GM18505 (cell line): ENCODE measurements around the gene SLCO3A1.

Experiments
- ATAC-seq: cut with Tn5 transposase; IDR thresholded peaks from one replicate; pipeline ENCODE4 v1.9.1; 2021; ENCODE audit not compliant: unreplicated experiment
- POLR2A ChIP-seq: IDR thresholded peaks from 4 replicates; pipeline ENCODE4 v1.6.1; 2011; ENCODE audit warnings: borderline replicate concordance; ENCODE audit not compliant: insufficient read depth, insufficient read length; ENCODE audit errors: extremely low read depth

SLCO3A1 gene

DNA sequence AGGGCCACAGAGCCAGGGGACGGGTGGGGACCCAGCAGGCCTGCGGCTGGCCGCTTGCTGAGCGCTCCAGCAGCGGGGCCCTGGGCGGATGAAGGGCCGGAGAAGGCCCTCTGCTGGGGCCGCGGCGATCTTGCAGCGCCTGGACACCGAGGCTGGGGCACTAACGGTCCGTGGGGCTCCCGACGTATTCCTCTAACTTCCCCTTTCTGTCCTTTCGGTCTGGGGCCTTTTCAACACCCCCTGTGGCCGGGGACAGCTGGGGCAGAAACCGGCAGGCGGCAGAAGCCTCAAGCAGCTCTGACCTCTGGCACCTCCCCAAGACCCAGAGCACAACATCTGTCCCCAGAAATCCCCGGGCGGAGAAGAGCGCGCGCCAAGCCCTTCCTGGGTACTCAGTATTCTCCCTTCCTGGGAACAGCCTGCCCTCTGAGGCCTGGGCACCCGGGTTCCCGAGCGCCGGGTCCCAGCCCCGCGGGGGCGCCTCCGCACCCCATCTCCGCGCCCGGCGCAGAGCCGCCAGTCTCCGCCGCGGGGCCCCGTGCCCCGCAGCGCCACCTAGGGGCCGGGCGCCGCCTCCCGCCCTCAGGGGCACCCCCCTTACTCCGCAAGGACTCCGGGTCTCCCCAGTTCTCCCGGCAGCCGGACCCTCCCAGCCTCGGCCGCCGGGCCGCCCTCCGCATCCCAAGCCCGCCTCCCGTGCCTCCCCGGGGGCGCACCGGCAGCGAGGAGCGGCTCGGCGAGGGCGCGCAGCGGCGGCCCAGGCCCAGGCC is 582 bp upstream of the SLCO3A1 start:
- no peak for TF ChIP-seq POLR2A
- peak; percentile 58 for ATAC-seq

DNA sequence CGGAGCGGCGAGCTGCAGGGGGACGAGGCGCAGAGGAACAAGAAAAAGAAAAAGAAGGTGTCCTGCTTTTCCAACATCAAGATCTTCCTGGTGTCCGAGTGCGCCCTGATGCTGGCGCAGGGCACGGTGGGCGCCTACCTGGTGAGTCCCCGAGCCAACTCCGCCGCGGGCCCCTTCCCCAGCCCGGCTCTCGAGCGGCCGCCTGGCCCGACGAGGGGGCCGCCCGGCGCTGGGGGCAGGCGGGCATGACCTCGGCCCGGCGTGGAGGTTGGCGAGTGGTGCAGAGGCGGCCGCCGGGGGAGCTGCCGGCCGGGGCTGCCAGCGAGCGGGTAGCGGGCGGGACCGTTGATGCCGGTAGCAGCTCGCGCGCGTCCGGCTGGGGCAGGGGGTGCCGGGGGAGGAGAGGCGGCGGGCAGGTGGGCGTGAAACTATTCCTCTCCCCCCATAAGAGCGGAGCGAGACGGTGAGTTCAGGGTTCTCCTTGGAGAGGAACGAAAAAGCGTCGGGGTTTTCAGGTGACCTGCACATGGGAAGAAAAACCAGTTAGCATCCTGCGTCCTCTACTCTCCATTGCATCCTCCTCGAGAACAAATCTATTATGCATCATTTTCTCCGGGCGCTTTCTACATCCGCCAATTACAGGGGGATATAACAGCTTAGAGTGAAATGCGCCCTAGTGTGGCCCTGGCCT is 585 bp downstream of the SLCO3A1 start:
- ATAC-seq = no peak
- TF ChIP-seq POLR2A = no peak

DNA sequence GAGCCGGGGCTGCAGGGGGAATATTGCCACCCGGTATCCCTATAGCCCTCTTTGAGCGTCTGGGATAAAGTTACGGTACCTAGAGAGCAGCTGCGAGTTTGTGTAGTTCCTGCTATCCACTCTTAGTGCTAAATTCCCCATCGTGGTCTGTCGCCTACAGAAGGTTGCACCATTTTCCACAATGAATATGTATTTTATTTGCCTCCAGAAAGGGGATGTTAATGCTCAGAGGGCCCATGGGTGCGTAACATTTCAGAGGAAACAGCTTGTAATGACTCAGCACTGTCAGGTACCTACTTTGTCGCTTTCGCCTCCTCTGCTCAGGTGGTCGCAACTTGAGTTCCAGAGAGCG is 1.1 kb downstream of the SLCO3A1 start:
- no peak for ATAC-seq

DNA sequence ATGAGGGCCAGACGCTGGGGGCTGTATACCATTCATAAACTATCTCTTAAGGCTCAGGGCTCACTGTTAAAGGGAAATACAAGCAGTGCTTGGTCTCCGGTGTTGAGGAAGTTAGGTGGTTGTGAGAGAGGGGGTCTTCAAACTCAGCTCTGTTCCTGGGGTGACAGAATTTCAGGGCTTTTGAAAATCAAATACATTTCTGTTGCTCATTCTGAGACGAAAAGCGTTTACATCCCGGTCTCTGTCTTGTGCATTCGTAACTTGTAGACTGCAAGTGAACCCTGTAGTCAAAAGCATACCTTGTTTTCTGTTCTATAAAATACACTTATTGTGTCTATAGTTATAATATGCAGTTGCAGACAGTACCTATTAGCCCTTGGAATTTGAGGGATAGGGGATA is 1.7 kb downstream of the SLCO3A1 start:
- no peak for ATAC-seq
- TF ChIP-seq POLR2A = no peak

More for the DNA sequence above, 1.1 kb downstream of the SLCO3A1 start:
- no peak for TF ChIP-seq POLR2A

DNA sequence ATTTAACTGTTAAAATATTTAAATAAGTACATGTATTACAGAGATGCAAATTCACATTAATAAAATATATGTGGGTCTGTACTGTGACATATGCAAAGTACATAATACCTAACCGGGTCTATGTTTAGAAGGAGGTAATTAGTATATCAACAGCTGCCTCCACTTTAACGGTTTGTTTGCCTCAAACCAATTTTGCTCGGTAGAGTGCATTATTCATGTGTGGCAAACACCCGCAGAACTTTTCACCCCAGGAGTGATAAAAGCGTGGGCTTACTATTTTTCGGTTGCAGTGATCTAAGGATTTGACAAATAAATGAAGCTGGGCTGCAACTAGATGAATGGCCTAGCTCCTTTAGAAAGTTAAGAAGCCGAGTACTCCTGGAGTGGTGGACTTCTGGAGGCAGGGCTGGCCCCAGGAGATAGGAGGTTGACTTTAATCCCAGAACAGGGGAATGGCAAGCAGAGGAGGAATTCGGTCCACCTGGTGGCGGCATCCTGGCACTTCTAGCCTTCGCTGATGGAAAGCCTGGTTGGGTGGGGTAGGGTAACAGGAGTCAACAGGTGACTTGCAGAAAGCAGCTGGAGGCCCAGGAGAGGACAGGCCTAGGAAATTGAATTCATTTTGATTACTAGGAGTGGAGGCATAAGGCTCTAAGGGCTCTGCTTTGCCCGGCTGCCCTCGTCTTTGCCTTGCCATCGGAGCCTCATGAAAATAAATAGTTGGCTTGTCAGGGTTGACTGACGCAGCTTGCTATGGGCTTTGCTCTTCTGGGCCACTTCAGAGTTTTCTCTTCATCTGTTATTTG is 2.4 kb downstream of the SLCO3A1 start:
- TF ChIP-seq POLR2A = no peak

DNA sequence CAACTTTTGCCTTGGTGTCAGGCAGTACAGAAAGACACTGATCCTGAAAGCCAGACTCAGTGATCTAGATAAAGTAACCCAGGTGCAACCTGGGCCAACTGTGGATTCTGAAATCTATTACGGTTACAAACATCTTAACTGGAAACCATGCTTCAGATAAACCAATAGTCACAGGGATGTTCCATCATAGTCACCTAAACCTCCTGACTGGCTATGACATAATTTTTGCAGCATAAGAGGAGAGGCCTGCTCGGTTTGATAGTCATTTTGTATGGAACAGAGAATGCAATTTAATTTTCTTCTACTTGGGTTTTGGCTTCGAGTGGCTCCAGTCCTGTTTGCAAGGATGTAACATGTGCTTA is 3.7 kb downstream of the SLCO3A1 start:
- TF ChIP-seq POLR2A = no peak
- ATAC-seq = no peak

More for the DNA sequence above, 2.4 kb downstream of the SLCO3A1 start:
- no peak for ATAC-seq

DNA sequence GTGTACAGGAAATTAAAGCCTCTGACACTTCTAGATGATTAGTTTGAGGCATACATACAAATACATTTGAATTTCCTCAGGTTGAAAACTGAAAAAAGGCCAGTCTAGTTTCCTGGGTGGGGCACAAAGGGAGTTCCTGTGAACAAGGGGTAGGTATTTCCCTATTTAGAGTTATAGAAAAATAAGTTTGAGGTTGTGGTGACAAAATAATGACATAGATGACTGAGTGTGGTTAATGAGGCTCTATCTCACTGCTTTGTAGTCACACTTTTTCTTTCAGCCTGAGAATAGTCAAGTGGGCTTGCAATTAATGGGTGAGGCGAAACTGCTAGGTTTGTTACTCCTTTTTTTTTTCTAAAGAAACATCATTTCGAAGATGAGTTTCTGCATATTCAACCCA is 4.3 kb downstream of the SLCO3A1 start:
- TF ChIP-seq POLR2A = no peak
- ATAC-seq = peak; percentile 51

DNA sequence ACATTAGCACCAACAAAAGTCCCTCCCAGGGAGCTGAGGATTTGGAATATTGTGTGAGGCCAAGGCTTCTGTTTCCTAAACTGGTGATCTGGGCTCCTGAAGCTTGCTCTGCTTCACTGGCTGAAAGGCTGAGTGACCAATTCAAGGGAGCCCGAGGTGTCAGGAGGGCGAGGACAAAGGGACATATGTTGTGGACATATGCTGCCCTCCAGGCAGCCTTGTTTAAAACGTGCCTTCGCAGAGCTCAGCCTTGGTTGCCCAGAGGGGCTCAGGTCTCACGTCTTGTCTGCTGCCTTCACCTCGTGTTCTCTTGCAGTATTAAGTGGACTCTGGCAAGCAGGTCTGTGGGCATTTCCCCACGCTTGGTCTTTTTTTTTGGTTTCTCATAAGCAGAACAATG is 7.0 kb downstream of the SLCO3A1 start:
- no peak for ATAC-seq
- no peak for TF ChIP-seq POLR2A

DNA sequence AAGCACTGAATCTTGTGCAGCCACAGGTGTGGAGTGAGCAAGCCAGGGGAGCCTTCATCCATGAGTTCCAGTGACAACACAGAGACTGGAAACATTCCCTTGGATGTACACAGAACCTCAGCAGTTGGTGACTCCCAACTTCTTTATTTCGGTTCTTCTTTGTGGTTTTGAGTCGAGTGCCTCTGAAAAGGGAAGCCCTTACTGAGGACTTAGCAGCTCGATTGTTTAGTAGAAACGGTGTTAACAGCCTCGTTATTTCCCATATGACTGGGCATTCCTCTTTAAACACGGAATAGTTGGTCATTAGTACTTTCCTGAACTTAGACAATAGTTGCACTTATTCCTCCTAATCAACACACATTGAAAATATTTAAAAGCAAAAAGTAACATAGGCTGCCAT is 7.7 kb downstream of the SLCO3A1 start:
- TF ChIP-seq POLR2A = no peak
- no peak for ATAC-seq

DNA sequence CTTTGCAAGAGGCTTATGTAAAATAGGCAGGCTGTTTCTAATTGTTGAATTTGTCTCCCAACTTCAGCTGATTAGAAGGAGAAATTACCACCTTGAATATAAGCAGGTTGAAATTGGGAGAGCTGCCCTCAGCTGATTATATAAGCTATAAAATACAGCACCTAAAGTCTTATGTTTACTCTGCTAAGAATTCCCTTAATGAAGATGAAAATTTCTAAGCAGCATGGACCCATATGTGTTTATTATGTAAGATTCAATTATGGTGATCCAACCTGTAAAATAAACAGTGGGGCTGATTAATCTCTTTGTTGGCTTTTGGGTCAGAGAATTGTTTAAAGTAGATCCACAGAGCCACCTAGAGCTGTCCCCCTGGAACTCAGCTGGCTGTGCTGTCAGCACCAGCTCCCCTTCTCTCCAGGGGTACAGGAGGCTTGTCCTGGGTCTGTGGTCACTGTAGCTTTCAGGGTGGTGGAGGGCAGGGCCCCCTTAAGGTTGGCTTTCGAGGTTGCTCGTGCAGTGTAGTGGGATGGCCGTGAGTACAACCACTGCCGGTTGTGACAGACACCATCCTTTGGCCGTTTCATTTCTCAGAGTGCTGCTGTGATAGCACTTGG is 9.5 kb downstream of the SLCO3A1 start:
- no peak for ATAC-seq
- TF ChIP-seq POLR2A = no peak

DNA sequence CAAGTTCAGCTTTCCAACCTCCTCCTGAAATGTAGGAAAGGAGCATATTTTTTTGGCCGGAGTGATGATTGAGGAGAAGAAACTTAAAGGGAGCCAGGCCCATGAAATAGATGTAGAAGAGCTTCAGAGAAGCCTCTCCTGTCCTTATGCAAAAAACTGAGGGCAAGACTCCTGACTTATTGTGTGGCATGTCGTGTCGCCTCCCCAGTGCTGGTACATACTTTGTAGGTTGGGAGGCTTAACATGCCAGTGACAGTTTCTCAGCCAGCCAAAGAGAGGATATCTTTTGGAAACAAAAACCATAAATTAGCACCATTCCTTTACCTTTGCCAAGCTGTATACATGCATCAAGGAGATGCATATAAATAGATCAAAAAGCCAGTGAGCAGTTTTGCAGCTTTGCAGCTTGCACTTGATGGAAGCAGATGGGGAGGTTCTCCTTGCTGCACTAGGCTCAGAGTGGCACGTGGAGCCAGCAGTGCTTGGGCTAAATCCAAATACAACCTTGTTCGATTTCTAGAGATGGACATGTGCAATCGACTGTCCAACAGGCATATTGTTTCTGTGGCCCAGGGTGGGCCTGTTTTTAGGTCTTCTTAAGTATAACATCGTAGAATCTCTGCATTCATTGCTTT is 10.2 kb downstream of the SLCO3A1 start:
- ATAC-seq = no peak
- TF ChIP-seq POLR2A = no peak

DNA sequence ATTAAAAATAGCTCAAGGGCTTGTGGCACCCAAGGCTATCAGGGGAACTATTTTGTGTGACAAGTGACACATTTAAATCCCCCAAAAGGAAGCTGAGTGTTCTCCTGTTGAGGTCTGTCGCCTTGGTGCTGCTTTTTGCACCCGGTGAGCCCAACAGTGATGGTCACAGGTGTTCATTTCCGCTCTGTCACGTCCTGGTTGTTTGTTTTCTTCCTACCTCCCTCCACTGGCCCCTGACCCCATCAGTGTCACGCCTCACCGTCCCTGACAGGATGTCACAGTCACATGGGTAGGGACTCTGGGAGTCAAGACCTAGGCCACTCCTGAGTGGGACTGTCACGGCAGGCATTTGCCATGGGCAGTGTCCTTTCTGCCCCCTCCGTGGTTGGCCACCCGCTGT is 11.2 kb downstream of the SLCO3A1 start:
- no peak for ATAC-seq

DNA sequence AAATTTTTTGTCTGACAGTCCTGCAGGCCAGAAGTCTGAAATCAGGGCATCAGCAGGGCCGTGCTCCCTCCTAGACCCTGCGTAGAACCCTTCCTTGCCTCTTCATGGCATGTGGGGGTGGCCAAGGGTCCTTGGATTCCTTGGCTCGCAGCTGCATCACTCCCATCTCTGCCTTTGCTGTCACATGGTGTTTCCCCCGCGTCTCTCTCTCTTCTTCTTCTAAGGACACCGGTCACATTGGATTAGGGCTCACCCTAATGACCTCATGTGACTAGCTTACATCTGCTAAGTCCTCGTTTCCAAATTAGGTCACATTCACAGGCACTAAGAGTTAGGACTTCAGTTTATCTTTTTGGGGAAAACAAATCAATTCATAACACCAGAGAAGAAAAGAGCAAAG is 12.0 kb downstream of the SLCO3A1 start:
- no peak for ATAC-seq
- no peak for TF ChIP-seq POLR2A

More for the DNA sequence above, 11.2 kb downstream of the SLCO3A1 start:
- TF ChIP-seq POLR2A = no peak
